HS-5 (cell line): Measurements from ENCODE around the gene STX11.

Experiments used
- DNase-seq: peaks from one replicate; pipeline ENCODE4 v3.0.0-alpha.2; 2012; ENCODE audit warnings: low read depth

STX11 gene

GRCh38 chr6:144215932-144216667, 65.8 kb downstream of the STX11 start:
- peak; percentile 97 for DNase-seq

- no peak for DNase-seq
Measured at GRCh38 chr6:144216668-144217218, 66.4 kb downstream of the STX11 start.

- no peak for DNase-seq
Measured at GRCh38 chr6:144217264-144217663, 66.9 kb downstream of the STX11 start.

DNA sequence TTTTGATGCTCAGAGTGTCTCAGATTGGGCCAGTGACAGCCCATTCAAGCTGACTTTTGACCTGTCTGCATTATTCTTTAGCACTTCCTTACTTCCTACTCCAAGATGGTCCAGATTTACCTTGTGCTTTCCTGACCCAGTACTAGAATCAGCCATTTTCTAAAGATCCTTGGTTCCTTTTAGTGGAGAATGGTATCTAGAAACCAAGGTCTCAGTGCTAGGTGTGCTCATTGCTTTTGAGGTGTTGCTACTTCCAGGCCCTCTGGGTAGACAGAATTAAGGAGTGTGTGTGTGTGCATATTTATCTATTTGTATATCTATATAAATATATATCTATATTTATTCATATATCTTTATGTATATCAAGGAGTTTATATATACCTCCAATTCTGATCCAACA, 67.5 kb downstream of the STX11 start:
- DNase-seq: no peak

GRCh38 chr6:144219056-144219685, 68.9 kb downstream of the STX11 start:
- DNase-seq: no peak

GRCh38 chr6:144220031-144220790, 69.9 kb downstream of the STX11 start:
- no peak for DNase-seq

- DNase-seq: no peak
Measured at GRCh38 chr6:144223686-144224085, 73.4 kb downstream of the STX11 start.

DNA sequence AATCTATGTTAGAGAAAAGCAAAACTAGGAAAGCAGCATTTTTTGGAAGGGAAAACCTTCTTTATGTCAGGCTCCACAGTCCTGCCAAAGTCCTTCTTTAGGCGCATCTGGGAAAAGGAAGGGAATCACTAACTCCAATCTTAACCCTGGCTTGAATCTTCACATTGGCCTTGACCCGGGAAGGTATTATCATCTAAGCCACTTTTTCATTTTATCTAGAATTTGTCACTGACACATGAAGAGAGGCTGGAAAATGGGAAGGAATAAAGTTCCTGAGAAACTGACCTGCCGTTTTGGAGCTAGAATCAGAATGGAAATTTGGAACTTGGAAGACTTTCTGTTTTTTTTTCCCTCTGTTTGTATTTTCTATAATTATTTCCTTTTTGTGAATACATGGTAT, 81.4 kb downstream of the STX11 start:
- DNase-seq: no peak

GRCh38 chr6:144232176-144232831, 82.0 kb downstream of the STX11 start:
- no peak for DNase-seq

GRCh38 chr6:144232832-144233230, 82.5 kb downstream of the STX11 start:
- no peak for DNase-seq

DNA sequence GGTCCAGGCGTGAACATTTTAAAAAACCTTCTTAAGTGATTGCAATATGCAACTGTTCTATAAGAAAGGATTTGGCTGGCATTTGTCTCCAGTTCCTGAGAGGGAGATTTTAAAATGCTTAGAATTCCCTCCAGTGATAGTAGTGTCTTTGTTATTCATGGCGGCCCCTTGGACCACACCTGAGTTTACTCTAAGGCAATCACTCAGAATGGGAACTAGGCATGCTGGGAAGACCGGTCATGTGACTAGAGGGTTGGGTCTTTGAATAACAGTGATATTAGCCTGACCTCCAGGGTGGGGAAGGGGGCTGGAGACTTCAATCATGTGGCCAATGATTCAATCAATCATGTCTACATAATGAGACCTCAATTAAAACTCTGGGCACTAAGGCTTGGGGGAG, 84.1 kb downstream of the STX11 start:
- DNase-seq: no peak

GRCh38 chr6:144234935-144235334, 84.6 kb downstream of the STX11 start:
- DNase-seq: no peak
